Measurements from ENCODE around the gene RAX2. TPM values are rescaled to one million over a fixed set of nuclear protein-coding genes. Genes with fewer than 3 reads are reported as not detected.
A peak's percentile ranks its signal among the peaks of the same experiment; 100 is the strongest.

Gene RAX2
- total and polyA plus RNA-seq, 9 of the 15 experiments (the other 6 are each of a cell fraction or from before 2014, with no cell fraction given): not detected

DNA sequence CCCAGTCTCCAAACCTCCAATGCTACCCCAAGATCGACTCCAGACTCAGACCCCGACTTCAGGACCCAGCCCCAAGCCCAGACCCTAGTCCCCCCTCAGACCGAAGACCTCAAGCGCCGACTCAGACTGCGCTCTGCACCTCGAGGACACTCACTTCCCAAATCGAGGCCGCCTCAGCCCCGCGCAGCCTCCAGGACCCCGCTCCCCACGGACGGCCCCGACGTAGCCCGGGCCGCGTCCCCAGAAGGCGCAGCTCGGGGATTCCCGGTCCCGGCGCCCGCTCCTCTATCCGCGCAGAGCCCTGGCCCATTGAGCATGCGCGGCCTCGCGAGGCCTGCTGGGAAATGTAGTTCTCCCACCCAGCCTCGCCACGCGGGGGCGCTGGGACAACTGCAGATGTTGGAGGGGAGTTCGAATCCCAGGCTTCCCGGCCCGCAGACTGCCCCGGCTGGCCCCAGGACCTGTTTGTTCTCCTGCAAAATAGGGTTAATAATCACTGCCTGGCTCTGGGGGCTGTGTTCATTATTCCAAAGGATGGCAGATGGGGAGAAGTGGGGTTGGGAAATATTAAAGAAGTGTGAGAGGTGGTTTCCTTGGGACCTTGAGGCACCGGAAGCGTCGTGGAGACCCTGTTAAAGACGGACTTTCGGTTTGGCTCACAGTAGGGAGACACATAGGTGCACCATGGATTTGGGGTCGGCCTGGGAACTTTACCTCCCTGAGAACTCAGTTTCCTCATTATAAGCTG, 10.5 kb downstream of the RAX2 start, which contains the start of gene APBA3 (continued):
- peak; percentile 67 for TF ChIP-seq ASH1L (IDR thresholded peaks at IDR 0.05; ENCODE audit: borderline replicate concordance, low read depth, partially characterized antibody)
- TF ChIP-seq ILK (tag; IDR thresholded peaks at IDR 0.05; ENCODE audit: borderline replicate concordance, low read depth): no peak
- 0 out of 2 replicates have a peak, but pooled peaks have one; percentile 25 for TF ChIP-seq TEAD4 (IDR thresholded peaks at IDR 0.05; ENCODE audit: low read length)
- TF ChIP-seq TEAD4 (CRISPR knock-in tag; IDR thresholded peaks at IDR 0.05; ENCODE audit: borderline replicate concordance): no peak
- TF ChIP-seq KLF16 (IDR thresholded peaks at IDR 0.05): no peak
- TF ChIP-seq HES1 (IDR thresholded peaks at IDR 0.05; ENCODE audit: low read depth): 0 out of 2 replicates have a peak, but pooled peaks have one; percentile 21
- no peak for TF ChIP-seq ZNF696 (CRISPR knock-in tag; conservative IDR thresholded peaks at IDR 0.05)
- no peak for TF ChIP-seq JUN (IDR thresholded peaks at IDR 0.05; ENCODE audit: borderline replicate concordance, low read depth, low read length)
- no peak for TF ChIP-seq JUN (CRISPR knock-in tag; IDR thresholded peaks at IDR 0.05; ENCODE audit: borderline replicate concordance)
- TF ChIP-seq BACH1 (tag; IDR thresholded peaks at IDR 0.05): no peak
- TF ChIP-seq TCF7 (IDR thresholded peaks at IDR 0.05; ENCODE audit: borderline replicate concordance): 0 out of 2 replicates have a peak, but pooled peaks have one; percentile 48
- peak; percentile 97 for TF ChIP-seq NCOA1 (IDR thresholded peaks at IDR 0.05; ENCODE audit: low read depth)
- peak; percentile 61 for TF ChIP-seq TOE1 (IDR thresholded peaks at IDR 0.05; ENCODE audit: borderline replicate concordance)
- no peak for TF ChIP-seq TOE1 (CRISPR knock-in tag; IDR thresholded peaks at IDR 0.05; ENCODE audit: borderline replicate concordance, low read depth)
- TF ChIP-seq TGIF2 (CRISPR knock-in tag; IDR thresholded peaks at IDR 0.05): no peak
- TF ChIP-seq ZFP30 (CRISPR knock-in tag; IDR thresholded peaks at IDR 0.05; ENCODE audit: borderline replicate concordance): no peak
- TF ChIP-seq ATF1 (CRISPR knock-in tag; IDR thresholded peaks at IDR 0.05): no peak
- peak; percentile 54 for TF ChIP-seq ATF1 (tag; IDR thresholded peaks at IDR 0.05)
- peak; percentile 49 for TF ChIP-seq SMAD4 (CRISPR knock-in tag; conservative IDR thresholded peaks at IDR 0.05)
- peak in 1 of 2 experiments; percentile 34; a peak in 1 of 4 replicates for TF ChIP-seq SRF (CRISPR knock-in tag; IDR thresholded peaks at IDR 0.05)
- TF ChIP-seq RBM25 (IDR thresholded peaks at IDR 0.05; ENCODE audit: low read depth, low read length, severe bottlenecking): no peak
- no peak for TF ChIP-seq HBP1 (CRISPR knock-in tag; IDR thresholded peaks at IDR 0.05)

All from K562 (cell line).